ENCODE data around the gene PEF1. TPM values are rescaled to one million over a fixed set of nuclear protein-coding genes. Genes with fewer than 3 reads are reported as not detected.

Gene PEF1
- polyA plus RNA-seq, 10 donors: 34.5 to 47.7 (median 40.2) TPM

GRCh38 chr1:31672986-31673385 is 28.3 kb upstream of the PEF1 start:
- peak in 2 of 3 donors; percentile 51 to 66 for DNase-seq

DNA sequence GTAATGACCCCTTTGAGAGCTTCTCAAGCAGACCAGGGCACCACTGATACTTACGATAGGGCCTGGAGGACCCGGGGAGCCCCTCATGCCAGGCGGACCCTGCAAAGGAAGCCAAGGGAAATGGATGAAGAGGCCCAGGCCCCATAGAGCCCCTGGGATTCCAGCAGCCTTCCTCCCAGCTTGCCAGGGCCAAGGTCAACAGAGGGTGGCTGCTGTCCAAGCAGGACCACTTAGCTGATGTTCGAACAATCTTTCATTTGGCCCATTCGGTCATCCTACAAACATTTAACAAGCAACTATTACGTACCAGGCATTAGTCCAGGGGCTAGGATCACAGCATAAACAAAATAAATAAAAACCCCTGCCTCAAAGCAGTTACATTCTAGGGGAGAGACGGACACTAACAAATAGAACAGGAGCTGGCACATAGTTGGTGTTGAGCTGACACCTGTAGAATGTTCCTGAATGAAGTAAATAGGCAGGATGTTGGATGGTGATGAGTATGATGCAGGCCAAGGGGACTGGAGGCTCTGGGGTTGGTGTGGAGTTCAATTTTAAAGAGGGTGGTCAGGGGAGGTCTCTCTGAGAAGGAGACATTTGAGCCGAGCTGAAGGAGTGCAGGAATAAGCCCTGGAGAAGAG is 27.0 kb upstream of the PEF1 start:
- no peak for DNase-seq

GRCh38 chr1:31671147-31671546 is 26.5 kb upstream of the PEF1 start:
- no peak for DNase-seq

GRCh38 chr1:31670593-31670964 is 25.9 kb upstream of the PEF1 start:
- peak in 2 of 3 donors; percentile 46 to 64 for DNase-seq

GRCh38 chr1:31669786-31670592 is 25.3 kb upstream of the PEF1 start:
- peak; percentile 59 to 88 (median 75) for DNase-seq

- no peak for DNase-seq
These were observed 24.7 kb upstream of the PEF1 start for GRCh38 chr1:31669433-31669785.

- DNase-seq: no peak
These were observed 23.7 kb upstream of the PEF1 start for GRCh38 chr1:31668303-31668883.

GRCh38 chr1:31667065-31667785 is 22.5 kb upstream of the PEF1 start:
- no peak for DNase-seq

GRCh38 chr1:31666263-31666963 is 21.7 kb upstream of the PEF1 start:
- DNase-seq: peak in 2 of 3 donors; percentile 52 to 64

GRCh38 chr1:31665234-31665878 is 20.7 kb upstream of the PEF1 start:
- DNase-seq: peak in 2 of 3 donors; percentile 71 to 86

GRCh38 chr1:31664528-31664927 is 19.9 kb upstream of the PEF1 start:
- DNase-seq: no peak

DNA sequence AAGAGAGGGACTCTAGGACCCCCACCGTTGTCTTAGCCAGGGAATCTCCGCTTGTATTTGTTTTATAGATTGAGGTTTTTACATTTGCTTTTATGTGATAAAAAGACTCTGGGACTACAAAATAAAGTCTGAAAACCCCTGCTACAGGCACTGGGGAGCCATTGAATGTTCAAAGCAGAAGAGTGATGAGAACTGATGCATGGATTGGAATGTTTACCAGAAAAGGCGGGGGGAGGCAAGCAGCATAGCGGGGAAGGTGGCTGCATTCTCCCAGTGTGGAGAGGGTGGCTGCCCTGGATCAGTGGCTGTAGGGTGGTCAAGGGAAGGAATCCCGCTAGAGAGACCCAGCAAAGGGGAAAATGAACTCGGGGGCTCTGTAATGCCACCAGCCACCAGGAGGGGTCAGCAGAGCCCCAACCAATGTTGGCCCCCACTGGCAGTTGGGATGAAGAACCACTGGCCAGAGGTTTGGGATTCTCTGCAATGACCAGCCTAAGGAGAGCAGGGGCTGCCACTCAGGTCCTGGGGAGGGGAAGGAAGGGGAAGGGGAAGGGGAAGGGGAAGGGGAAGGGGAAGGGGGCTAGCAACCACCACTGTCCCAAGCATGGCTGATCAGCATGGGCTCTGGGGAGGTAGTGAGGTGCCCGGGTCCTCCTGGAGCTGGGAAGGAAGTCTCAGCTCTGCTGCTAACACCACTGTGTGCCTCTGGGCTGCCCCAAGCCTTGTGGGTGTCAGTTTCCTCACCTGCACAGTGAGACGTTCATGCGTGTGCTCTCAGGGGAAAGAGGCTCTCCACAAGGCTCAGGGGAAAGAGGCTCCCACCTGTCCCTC is 19.2 kb upstream of the PEF1 start:
- peak in 1 of 3 donors; percentile 79 for DNase-seq

- no peak for DNase-seq
These were observed 17.8 kb upstream of the PEF1 start for GRCh38 chr1:31662463-31662862.

GRCh38 chr1:31661856-31662255 is 17.2 kb upstream of the PEF1 start:
- no peak for DNase-seq

DNA sequence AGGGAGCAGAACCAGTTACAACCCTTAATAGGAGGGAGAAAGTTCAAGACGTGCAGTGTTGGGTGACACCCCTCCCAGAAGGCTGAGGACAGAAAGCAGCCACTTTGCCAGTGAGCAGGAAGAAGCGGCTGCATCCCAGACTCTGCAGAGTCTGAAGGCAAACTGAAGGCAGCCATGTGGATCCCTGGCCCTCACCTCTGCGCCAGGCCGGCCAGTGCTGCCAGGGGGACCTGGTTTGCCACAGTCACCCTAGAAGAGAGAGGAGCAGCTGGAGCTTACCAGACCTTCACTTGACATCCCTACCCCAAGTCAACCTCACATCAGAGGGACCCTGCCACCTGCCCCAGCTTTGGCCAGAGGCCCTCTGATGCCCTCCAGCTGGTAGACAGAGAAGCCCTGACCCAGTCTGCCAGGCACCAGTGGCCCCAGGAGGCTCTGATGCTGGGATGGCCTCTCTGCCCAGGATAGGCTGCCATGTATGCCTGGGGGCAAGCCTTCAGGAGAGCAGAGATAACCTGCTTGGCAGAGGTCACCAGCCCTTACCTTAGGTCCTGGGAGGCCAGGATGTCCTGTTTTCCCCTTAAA is 16.3 kb upstream of the PEF1 start:
- no peak for DNase-seq

GRCh38 chr1:31659889-31660288 is 15.2 kb upstream of the PEF1 start:
- no peak for DNase-seq

DNA sequence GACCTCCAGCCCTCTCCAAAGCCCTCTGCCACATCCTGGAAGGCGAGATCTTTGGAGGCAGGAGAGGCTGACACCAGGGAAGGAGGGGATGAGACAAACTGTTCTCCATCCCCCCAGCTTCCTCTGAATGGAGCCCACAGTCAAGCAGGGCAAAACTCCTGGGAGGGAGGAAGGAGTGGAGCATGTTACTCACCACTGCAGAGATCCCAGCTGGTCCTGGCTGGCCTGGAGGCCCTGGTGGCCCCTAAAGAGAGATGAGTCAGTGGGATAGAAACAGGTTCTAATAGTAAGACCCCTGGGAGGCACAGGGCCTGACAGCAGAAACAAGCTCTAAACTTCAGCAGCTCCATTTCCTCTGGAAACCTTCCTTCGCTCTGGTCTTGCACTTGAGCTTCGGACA is 14.0 kb upstream of the PEF1 start:
- DNase-seq: no peak

DNA sequence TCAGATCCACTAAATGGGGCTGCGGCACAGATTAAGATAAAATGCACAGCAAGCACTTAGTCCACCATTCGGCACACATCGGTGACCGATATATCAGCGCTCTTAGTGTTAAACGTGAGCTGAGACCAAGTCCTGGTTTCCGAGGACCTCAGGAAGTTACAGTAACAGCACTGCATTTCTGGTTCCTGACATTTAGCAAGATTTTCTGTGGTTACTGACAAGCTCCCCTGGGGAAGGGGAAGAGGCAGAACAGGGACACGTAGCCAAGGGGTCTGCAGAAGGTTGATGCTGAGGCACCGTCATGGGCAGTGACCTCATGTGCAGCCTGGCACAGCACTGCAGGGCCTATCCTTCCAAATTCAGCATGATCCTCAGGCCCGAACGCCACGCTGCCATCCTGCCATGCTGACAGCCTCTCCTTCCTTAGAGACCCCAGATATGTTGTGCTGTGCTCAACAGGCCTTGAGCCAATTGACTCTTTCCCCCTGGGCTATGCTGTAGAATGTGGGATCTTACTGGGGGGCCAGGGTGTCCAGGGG is 13.4 kb upstream of the PEF1 start:
- no peak for DNase-seq

DNA sequence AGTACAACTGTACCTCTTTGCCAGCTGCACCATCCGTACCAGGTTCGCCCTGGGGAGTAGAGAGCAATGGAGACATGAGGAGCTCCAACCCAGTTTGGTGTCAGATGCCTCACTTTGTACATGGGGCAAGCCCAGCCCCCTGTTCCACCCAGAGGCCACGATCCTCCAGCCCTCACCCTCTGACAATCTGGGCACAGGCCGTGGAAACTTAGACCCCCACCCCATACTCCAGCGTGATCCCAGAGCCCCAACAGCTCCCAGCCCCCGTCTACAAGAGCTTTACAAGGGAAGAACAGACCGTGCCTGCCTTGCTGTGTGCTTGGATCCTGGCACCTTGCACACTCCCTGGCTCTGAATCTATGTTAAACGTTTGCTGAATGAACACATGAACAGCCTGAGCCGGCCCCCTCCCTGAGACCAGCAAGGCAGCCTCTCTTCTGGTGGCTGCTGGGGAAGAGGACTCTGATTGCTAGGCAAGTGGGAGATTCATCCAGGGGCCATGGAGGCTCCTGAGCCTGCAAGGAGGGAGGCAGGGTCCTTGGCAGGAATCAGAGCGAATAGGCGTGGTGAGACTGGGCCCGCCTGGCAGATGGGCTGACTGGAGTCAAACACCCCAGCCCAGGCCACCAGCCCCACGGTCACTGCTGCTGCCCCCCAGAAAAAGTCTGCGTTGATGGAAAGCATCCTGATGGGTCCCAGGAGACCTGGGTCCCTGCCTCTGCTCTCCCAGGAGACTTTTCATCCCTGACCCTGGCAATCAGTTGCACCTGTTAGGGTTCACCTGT is 12.5 kb upstream of the PEF1 start:
- DNase-seq: no peak

Measured in muscle of back (tissue), 11 donors.